HCEC 1CT (cell line): ENCODE data around the gene CLSTN1.

Experiments used
- DNase-seq: peaks from one replicate; pipeline ENCODE4 v3.0.0-alpha.2; 2017

Gene CLSTN1

DNA sequence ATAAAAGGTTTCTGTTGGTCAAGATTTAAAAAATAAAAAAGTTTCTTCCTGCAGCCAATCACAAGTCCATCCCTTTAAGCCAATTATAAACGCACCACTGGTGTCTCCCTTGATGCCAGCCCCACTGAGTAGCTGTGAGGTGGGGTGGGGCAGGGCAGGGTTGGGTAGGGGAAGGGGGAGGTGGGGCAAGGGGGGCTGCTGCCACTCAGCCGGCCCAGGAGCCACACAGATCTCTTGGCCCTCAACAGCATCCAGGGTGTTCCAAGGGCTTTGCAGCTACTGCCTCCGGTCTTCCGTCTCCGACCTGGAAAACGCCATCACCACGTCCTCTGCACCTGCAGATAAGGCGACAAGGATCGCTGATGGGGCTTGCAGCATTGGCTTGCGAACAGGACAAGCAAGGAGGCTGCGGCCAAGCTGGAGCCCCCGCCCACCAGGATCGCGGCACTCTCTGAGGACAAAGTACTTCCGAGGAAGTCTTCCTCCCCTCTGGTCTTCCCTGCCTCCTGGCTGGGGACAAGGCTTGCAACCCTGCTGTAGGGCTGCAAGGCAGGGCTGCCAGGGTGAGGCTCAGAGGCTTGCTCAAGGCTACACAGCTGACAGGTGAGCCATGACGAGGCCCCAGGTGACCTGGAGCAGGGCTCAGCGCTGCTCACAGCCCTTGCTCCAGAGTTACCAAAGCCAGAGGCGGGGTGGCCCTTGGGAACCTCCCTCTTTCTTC, 26.8 kb upstream of the CLSTN1 start:
- no peak for DNase-seq

DNA sequence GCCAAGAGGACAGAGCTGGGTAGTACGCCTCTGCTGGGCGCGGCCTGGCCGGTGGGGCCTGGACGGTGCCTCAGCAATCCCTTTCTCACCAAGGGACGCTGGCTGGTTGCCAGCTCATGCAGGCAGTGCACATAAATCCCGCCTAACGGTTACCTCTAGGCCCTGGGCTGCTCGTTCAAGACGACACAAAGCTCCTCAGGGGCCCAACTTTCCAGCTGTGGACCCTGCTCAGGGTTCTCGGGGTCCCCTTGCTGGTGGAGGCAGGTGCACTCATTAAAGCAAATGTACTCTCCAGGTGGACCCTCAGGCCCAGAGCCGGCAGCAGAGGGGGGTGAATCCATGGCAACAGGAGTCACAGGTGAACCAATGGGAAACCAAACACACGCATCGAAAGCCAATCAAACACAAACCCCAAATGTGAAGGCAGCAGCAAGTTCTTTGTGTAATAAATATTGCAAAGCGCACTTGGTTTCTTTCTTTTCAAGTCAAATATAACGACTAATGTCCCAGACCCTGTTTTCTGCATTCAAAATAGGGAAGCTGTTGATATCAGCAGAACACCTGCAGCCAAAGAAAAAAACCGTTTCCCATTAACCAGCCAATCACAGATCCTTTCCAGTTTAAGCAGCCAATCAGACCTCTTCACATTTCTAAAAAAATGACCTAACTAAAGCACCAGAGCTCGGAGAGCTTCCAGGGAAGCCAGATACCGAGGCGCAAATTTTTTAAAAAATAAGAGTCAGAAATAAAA, 26.1 kb upstream of the CLSTN1 start:
- no peak for DNase-seq

DNA sequence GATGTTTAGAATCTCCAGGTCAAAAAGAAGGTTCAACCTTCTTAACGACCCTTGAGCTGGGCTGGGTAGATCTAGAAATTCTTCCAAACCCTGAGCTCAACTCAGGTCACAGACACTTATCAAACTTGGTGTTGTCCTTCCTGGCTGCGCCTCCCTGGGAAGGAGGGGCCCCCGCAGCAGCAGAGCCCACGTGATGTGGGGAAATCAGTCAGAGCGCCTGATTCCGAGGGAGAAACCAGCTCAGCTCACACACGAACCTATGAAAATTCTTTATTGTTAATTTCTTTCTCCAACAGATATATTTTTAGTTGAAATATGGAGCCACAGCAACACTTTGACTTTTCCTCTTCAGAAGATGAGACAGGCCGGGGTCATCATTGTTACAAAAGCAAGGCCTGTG, 24.3 kb upstream of the CLSTN1 start:
- DNase-seq, result no peak

DNA sequence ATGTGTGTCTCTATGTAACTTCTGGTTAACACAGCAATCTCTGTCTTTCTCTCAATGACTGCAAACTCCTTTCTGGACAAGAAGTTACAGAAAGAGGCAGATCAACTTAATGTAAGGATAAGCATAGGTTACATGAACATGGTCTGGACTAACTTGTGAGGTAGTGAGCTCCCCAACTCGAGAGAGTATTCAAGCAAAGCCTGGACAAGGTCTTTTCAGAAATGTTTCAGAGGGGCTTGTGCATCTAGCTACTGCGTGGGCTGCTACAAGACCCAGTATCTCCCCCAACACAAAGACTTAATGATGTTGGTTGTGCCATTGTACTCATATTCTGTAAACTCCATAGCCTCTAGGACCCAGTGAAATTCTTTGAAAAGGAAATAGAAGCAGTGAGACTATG, 23.5 kb upstream of the CLSTN1 start:
- DNase-seq, result no peak

DNA sequence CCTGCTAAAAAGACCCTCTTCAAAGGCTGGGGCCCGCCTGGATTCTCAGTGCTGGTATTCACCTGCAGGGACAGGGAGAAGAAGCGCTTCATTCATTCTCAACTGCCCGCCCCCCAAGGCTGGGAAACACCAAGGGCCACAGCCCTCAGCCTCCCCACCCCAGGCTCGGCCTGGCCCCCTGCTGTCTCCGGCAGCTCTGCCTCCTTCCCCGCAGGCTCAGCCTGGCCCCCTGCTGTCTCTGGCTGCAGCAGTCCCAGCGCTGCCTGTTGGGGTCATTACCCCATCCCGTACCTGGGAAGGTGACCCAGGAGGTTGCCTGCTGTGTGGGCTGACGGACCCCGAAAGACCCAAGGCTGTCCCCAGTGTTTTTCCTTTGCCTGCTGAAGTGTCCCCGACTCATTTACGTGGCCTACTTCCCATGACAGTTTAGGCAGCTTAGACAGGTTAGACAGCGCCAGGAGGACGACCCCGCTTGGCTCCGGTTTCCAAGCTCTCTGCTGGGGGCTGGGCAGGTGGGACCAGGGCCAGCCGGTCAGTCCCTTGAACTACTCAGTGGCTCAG, 22.9 kb upstream of the CLSTN1 start:
- no peak for DNase-seq

DNA sequence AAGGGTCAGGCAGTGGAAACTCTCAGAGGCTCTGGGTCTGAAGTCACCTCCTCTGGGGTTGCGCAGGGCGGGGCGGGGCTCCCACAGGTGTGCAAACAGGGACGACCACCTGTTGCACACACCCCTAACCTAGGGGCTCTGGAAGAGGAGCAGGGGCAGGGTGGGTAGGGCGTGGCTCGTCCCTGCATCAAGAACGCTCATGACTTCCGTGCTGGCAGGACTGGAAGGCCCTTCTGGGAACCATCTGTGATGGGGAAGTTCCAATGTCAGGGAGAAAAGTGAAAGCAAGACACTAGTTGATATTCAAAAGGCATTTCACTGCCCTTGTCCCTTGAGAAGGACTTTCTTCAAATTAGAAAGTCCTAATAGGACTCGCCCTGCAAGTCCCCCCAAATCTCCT, 22.1 kb upstream of the CLSTN1 start:
- no peak for DNase-seq

DNA sequence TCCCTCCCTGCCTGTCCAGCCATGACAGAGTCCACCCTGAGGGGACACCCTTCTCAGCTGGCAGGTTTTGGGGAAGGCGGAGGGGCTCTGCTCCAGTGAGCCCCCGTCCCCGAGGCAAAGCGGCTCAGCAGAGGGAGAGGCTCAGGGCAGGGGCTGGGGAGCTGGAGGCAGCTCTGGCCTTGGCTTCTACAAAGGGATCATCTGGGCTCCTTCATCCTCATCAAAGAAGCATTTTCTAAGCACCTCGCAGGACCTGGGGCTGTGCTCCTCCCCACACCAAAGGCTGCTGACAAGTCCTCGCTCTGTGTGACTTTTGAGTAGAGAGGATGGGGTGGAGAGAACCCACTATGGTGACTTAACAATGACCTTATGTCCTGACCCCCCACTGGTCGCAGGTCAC, 21.0 kb upstream of the CLSTN1 start:
- DNase-seq, result no peak

DNA sequence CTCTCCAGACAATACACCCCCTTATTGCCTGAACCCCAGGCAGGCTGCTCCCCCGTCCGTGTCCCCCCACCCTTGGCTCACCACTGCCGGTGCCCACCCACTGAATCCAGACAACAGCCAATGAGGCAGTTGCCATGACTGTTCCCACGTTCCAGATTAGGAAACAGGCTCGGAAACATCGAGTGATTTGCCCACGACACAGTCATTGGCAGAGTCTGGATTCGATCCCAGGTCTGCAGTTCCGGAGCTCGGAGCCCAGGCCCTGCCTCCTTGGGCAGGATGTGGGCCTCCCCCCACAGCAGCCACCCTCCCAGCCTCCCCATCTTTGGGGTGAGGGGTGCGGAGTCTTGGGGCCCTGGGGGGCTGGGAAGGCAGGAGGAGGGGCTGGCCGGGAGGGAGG, 20.3 kb upstream of the CLSTN1 start:
- no peak for DNase-seq

DNA sequence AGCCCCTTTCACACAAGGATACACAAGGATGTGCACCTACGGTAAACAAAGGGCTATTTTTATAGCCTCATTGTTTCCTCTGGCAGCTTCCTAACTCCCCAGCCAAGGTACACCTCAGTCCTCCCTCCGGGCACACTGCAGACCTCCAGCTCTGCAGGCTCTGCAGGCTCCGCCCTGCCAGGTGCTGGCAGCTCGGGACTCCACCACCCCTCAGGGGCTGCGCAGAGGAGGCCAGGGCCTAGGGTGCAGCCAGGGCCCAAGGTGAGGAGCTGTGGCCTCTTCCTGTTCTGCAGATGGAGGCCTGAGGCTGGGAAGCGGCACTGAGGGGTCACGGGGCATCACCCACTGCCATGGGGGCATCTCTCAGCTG, 19.8 kb upstream of the CLSTN1 start:
- DNase-seq, result no peak

DNA sequence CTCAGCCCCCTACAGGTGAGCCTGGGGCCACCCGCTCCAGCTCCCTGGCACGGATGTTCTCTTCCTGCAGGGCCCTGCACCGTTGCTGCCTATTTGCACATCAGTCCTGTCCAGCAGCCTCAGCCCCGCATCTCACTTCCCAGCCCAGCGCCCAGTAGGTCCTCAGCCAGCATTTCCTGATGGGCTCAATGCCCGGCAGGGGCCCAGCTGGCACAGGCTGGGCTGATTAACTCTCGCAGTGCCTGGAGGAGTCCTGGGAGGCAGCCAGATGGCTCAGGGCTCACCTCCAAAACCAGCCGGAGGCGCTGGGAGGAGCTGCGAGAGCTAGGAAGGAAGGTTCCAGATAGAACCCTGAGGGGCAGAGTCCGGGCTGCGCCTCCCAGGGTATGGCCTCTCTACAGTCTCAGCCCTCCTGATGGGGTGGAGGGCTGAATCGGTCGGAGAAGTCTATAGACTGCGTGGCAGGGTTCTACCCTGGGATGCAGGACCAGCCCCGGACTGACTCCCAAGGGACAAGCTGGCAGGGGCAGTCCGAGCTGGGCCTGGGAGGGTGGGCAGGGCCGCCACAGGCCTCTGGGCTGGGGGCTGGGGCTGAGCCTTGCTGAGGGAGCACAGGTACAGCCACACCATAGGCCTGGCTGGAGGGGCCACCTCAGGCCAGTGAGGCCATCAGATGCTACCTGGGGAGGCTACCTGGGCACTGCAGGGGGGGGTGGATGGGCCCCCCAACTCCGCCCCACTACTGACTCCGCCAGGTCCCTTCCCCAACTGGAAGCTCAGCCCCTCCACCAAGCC, 19.2 kb upstream of the CLSTN1 start:
- no peak for DNase-seq

DNA sequence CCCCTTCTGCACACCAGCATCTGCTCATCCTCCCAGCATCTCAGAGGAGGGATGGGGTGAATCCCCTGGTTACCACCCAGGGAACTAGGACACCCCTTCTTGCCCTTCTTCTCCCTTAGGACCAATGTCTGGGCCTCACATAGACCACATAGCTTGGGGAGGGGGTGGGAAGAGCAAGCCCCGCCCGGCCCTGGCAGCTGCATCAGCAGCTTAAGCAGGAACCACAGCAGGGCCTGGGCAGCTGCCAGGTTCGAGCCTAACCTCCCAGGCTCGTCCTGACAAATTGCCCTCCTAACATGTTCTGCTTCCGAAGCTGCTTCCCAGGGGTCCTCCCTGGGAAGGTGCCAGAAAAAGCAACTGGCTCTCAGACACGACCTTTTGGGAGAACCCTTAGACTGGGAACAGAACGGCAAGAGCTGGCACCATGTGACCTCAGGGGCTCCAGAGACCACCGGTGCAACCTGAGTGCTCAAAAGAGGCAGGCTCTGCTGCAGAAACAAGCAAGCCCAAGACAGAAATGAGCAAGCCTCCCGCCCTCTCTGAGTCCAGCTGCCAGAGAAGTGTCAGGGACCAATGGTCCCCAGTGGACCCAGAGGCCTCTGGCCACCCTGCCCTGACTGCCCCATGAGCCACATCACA, 18.4 kb upstream of the CLSTN1 start:
- DNase-seq, result no peak

DNA sequence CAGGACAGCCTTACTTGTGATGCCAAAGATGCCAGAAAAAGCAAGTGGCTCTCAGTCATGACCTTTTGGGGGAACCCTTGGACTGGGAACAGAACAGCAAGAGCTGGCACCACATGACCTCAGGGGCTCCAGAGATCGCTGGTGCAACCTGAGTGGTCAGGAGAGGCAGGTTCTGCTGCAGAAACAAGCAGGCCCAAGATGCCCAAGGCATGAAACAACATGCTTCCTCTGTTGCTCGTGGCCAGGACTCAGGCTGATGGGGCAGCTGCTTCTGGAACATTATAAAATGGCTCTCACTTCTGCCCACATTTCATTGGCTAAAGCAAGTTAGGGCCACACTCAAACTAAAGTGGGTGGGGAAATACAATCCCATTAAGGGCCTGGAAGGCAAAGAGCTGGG, 17.7 kb upstream of the CLSTN1 start:
- no peak for DNase-seq

DNA sequence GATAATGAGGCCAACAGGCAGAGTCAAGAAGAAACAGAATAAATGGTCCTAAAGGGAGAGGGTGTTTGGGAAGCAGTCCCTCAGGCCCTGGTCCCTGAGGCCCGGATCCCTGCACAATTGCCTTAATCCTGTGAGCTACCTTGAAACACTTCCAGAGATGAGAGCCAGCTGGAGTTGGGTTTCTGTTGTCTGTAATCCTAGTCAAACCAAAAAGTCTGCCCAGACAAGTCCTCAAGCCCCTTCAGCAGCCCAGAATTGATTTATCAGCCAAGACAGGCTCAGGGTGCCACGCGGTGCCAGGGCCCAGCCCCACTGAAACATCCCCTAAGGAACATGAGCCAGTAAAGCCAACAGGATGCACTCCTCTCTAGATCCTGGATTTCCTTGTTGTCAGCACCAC, 16.4 kb upstream of the CLSTN1 start:
- DNase-seq, result no peak

DNA sequence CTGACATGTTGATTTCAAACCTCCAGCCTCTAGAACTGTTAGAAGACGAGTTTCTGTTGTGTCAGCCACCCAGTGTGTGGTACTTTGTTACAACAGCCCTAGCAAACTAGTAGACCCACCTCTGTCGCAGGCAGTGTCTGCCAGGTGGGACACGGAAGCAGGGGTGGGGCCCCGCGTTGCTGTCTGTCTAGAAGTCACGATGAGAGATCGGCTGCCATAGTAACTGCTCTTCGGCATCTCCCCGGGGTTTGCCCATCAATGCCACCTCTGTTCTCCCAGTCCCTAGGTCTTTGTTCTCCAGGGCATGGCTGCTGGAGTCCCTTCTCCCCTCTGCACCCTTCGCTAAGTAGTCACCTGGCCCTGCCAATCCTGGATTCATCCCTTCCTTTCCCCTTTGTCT, 15.2 kb upstream of the CLSTN1 start:
- no peak for DNase-seq

DNA sequence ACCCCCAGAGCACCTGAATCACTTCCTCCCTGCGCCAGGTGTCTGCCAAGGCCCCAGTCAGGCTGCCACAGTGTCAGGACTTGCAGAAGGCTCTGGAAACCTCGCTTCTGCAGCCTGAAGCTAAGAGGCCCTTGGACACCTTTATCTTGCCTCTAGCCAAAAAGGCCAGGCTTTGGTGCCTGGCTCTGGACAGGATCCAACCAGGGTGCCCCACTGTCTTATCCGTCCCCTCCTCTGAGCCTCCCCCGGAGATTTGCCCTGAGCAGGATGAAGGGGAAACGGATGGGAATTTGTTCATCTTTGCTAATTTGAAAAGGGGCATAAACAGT, 12.8 kb upstream of the CLSTN1 start:
- no peak for DNase-seq

DNA sequence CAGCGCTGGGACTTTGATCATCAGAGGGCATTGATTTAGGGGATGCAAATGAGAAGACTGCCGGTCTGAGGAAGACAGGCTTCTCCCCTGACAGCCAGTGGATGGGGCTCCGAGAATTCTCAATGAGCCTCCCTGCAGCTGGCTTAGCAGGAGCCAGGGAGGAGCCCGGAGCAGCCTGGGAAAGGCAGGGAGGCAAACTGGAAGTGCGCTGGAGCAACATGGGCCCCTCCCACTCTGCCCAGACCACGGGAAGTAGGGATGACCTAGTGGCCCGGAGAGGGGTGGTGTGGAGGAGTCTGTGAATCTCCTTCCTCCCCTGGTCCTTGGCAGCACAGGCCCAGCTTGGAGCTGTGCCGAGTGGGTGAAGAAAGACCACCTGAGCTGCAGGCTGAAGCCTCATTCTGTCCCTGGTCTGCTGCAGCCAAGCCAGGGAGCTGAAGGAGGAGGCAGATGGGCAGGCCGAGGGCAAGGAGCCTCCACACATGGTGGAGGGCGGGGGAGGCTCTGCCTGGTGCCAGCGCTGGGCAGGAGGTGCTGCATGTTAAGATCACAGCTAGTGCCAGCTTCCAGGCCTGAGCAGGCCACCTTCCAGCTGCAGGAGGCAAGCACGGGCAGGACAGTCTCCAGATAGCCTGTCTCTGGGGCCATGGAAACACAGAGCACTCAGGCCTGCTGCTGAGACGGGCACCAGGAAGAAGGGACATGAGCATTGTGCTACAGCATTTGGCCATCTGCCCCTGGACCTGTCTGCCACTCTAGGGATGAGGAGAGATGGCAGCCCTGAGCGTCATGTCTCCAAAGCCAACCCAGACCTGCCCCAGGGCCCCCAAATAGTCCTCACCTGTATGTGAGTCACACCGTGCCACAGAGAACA, 12.2 kb upstream of the CLSTN1 start:
- DNase-seq, result no peak

DNA sequence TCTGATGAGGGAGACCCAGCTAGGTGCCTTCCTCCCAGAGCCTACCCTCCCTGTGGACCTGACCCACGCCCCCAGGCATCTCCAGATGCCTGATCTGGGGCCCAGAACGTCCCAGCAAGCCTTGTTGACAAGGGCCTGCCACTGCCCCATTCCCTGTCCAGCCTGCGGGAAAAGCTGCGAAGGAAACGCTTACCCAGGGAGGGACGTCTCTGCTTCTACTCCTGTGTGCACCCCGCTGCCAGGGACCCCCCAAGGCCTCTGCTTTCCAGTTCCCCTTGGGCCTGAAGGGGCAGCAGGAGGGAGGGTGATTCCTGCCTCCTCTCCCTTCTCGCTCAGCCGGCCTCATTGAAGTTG, 11.6 kb upstream of the CLSTN1 start:
- DNase-seq, result no peak

DNA sequence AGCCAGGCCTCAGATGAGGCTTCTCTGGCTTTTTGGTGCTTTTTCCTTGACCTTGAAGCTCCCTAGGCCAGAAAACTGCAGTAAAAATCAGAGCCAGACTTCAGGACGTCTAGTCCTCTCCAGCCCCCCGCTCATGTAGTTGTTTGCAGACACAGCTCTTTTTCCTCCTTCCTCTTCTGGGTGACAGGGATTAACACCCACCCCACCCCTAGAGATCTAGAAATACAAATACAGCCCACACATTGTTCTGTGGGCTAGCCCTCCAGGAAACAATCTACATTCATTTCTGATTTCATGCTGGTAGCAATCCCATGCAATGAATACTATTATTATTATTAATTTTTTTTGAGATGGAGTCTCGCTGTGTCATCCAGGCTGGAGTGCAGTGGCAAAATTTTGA, 9.9 kb upstream of the CLSTN1 start:
- DNase-seq, result no peak

DNA sequence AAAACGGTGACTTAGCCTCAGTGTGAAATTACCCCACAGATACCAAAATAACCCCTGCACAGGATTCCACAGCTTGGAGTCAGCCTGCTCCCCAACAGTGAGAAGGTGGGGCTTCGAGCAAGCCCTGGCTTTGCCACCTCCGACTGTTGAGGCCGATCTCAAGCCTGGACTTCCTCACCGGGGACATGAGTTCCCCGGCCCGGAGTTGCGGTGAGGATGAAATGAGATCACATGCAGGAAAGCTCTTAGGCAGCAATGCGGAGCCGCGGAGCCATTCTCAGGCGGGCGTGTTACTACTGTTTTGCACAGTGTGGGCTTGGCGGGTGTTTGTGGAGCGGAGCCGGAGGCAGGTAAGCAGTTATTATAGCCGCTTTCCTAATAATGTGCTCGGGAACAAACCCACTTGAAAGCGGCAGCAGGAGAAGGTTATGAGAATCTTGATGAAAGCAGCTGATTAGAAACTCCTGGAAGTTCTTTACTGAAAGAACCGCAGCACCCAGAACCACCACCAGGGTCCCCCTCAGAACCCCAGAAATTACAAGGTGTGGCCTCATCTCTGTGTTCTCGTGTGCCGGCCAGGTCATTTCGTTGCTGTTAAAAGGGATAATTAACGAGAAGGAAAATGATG, 3.9 kb upstream of the CLSTN1 start:
- peak; percentile 11 for DNase-seq

DNA sequence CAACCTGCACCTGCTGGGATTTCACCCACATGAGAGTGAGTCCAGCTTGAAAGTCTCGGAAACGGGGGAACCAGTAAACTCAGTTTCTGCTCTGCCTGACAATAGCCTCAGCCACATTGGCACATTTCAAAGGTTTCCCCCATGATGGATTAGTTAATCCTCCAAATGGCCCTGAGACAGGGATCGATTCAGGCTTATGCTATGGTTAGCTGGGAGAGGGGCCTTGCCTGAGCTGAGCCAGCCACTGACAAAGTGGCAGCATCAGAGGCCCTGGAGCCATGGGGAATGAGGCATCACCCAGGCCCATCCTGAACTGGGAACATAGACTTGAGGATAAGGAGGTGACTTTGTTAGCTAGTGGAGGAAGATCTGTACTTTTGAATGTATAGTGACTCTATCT, 2.9 kb upstream of the CLSTN1 start:
- DNase-seq, result no peak

DNA sequence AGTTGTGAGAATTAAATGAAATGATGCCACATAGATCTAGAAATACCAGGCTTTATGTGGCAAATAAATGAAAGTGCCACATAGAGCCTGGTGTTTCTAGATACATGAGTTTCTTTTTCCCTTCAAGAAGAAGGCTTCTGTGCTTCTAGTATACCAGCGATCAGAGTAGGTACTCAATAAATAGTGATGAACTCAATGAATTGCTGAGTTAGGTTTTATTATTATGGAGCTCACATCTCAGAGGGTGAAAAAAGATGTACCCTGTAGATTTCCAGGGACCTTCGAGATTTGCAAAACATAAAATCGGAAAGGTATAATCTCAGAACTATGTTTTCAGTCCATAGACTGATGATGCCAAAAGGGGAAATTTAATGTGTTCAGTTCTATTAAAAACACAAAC, 2.3 kb upstream of the CLSTN1 start:
- no peak for DNase-seq
